ENCODE results near the gene SPRR4.

DNA sequence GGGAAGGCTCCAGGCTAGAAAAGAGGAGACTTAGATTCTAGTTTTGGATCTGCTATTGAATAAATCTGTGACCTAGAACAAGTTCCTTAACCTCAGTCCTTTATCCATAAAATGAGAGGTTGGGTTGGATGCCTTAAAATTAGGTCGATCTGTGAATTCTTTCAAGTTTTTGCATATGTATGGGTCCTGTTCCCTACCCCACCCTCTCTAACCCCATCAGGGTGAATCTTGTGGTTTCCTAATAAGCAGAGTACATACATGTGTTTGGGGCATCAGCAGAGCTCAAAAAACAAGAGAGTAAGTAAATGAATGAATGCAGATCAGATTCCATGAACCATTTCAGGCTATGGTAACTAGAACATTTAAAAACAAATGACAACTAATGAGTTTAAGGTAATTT is 6.2 kb downstream of the SPRR4 start:
- TF ChIP-seq, protein P1, sequence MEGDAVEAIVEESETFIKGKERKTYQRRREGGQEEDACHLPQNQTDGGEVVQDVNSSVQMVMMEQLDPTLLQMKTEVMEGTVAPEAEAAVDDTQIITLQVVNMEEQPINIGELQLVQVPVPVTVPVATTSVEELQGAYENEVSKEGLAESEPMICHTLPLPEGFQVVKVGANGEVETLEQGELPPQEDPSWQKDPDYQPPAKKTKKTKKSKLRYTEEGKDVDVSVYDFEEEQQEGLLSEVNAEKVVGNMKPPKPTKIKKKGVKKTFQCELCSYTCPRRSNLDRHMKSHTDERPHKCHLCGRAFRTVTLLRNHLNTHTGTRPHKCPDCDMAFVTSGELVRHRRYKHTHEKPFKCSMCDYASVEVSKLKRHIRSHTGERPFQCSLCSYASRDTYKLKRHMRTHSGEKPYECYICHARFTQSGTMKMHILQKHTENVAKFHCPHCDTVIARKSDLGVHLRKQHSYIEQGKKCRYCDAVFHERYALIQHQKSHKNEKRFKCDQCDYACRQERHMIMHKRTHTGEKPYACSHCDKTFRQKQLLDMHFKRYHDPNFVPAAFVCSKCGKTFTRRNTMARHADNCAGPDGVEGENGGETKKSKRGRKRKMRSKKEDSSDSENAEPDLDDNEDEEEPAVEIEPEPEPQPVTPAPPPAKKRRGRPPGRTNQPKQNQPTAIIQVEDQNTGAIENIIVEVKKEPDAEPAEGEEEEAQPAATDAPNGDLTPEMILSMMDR (IDR thresholded peaks at IDR 0.05; ENCODE audit: low read depth, low read length), result no peak
- TF ChIP-seq MYC (IDR thresholded peaks at IDR 0.05; ENCODE audit: low read depth, low read length), result no peak
- no peak for TF ChIP-seq POLR2A (IDR thresholded peaks at IDR 0.05; ENCODE audit: extremely low read depth, insufficient read length)

Data from NB4 (cell line).